Activated naive CD4-positive, alpha-beta T cell treated with anti-CD3 and anti-CD28 coated beads, Interleukin-2, amount 50 U/mL, for 24 hours (primary cell): ENCODE results near the gene SEMA5A.

Experiments
- H3K27ac Mint-ChIP-seq: one replicate; pipeline ENCODE4 v1.8.0; 2021; ENCODE audit warnings: mild to moderate bottlenecking, mixed read lengths
- H3K27me3 Mint-ChIP-seq: one replicate; pipeline ENCODE4 v1.8.0; 2021; ENCODE audit warnings: mixed read lengths
- H3K36me3 Mint-ChIP-seq: one replicate; pipeline ENCODE4 v1.8.0; 2021; ENCODE audit warnings: mixed read lengths
- H3K4me1 Mint-ChIP-seq: one replicate; pipeline ENCODE4 v1.8.0; 2021; ENCODE audit warnings: mixed read lengths
- H3K4me3 Mint-ChIP-seq: one replicate; pipeline ENCODE4 v1.8.0; 2021; ENCODE audit warnings: mild to moderate bottlenecking, mixed read lengths
- H3K9me3 Mint-ChIP-seq: one replicate; pipeline ENCODE4 v1.8.0; 2021; ENCODE audit warnings: mixed read lengths

Gene SEMA5A

GRCh38 chr5:9047932-9048331, 497.9 kb downstream of the SEMA5A start:
- Mint-ChIP-seq H3K27ac (no peak overlapping the region), H3K27me3 (no peaks in the 10 kb centered on the region), H3K9me3 (peaks cover 4% of the 10 kb centered on the region), H3K36me3 (no peaks in the 10 kb centered on the region), H3K4me1 (no peaks in the 10 kb centered on the region), H3K4me3 (no peak overlapping the region)

GRCh38 chr5:9046756-9047481, 499.0 kb downstream of the SEMA5A start:
- no peaks in the 10 kb centered on the region for H3K36me3 Mint-ChIP-seq
- no peak overlapping the region for H3K4me3 Mint-ChIP-seq
- no peaks in the 10 kb centered on the region for H3K4me1 Mint-ChIP-seq
- H3K27ac Mint-ChIP-seq: no peak overlapping the region
- H3K9me3 Mint-ChIP-seq: peaks cover 4% of the 10 kb centered on the region
- no peaks in the 10 kb centered on the region for H3K27me3 Mint-ChIP-seq

GRCh38 chr5:9045946-9046345, 499.9 kb downstream of the SEMA5A start:
- H3K36me3 Mint-ChIP-seq: no peaks in the 10 kb centered on the region
- H3K9me3 Mint-ChIP-seq: peaks cover 4% of the 10 kb centered on the region
- H3K4me3 Mint-ChIP-seq: no peak overlapping the region
- no peaks in the 10 kb centered on the region for H3K27me3 Mint-ChIP-seq
- H3K27ac Mint-ChIP-seq: no peak overlapping the region
- H3K4me1 Mint-ChIP-seq: no peaks in the 10 kb centered on the region

- Mint-ChIP-seq H3K4me1 (no peaks in the 10 kb centered on the region), H3K36me3 (no peaks in the 10 kb centered on the region), H3K9me3 (peaks cover 9% of the 10 kb centered on the region), H3K4me3 (no peak overlapping the region), H3K27ac (no peak overlapping the region), H3K27me3 (no peaks in the 10 kb centered on the region)
These were observed 503.6 kb downstream of the SEMA5A start for GRCh38 chr5:9042241-9042640.

GRCh38 chr5:9040475-9040874, 505.4 kb downstream of the SEMA5A start:
- H3K36me3 Mint-ChIP-seq: no peaks in the 10 kb centered on the region
- H3K9me3 Mint-ChIP-seq: peaks cover 9% of the 10 kb centered on the region
- no peaks in the 10 kb centered on the region for H3K4me1 Mint-ChIP-seq
- H3K27me3 Mint-ChIP-seq: no peaks in the 10 kb centered on the region
- no peak overlapping the region for H3K27ac Mint-ChIP-seq
- H3K4me3 Mint-ChIP-seq: no peak overlapping the region

- Mint-ChIP-seq H3K27ac (no peak overlapping the region), H3K4me3 (no peak overlapping the region), H3K27me3 (no peaks in the 10 kb centered on the region), H3K4me1 (no peaks in the 10 kb centered on the region), H3K36me3 (no peaks in the 10 kb centered on the region), H3K9me3 (peaks cover 9% of the 10 kb centered on the region)
These were observed 508.8 kb downstream of the SEMA5A start for GRCh38 chr5:9037048-9037447.

- no peak overlapping the region for H3K4me3 Mint-ChIP-seq
- peaks cover 13% of the 10 kb centered on the region for H3K9me3 Mint-ChIP-seq
- no peak overlapping the region for H3K27ac Mint-ChIP-seq
- no peaks in the 10 kb centered on the region for H3K4me1 Mint-ChIP-seq
- no peaks in the 10 kb centered on the region for H3K27me3 Mint-ChIP-seq
- H3K36me3 Mint-ChIP-seq: no peaks in the 10 kb centered on the region
These were observed 510.5 kb downstream of the SEMA5A start for GRCh38 chr5:9035346-9035745.

GRCh38 chr5:9034649-9035048, 511.2 kb downstream of the SEMA5A start:
- Mint-ChIP-seq H3K4me3 (no peak overlapping the region), H3K4me1 (no peaks in the 10 kb centered on the region), H3K9me3 (peaks cover 6% of the 10 kb centered on the region), H3K27me3 (no peaks in the 10 kb centered on the region), H3K36me3 (no peaks in the 10 kb centered on the region), H3K27ac (no peak overlapping the region)

GRCh38 chr5:9033524-9033923, 512.4 kb downstream of the SEMA5A start:
- H3K9me3 Mint-ChIP-seq: peaks cover 6% of the 10 kb centered on the region
- H3K4me3 Mint-ChIP-seq: no peak overlapping the region
- H3K27me3 Mint-ChIP-seq: no peaks in the 10 kb centered on the region
- H3K36me3 Mint-ChIP-seq: no peaks in the 10 kb centered on the region
- H3K4me1 Mint-ChIP-seq: no peaks in the 10 kb centered on the region
- H3K27ac Mint-ChIP-seq: no peak overlapping the region

GRCh38 chr5:9025942-9026341, 519.9 kb downstream of the SEMA5A start:
- Mint-ChIP-seq H3K27me3 (no peaks in the 10 kb centered on the region), H3K36me3 (no peaks in the 10 kb centered on the region)

GRCh38 chr5:9020996-9021395, 524.9 kb downstream of the SEMA5A start:
- no peaks in the 10 kb centered on the region for H3K27me3 Mint-ChIP-seq
- H3K9me3 Mint-ChIP-seq: peaks cover 19% of the 10 kb centered on the region
- H3K36me3 Mint-ChIP-seq: no peaks in the 10 kb centered on the region
- no peak overlapping the region for H3K4me3 Mint-ChIP-seq
- no peaks in the 10 kb centered on the region for H3K4me1 Mint-ChIP-seq
- no peak overlapping the region for H3K27ac Mint-ChIP-seq

More at GRCh38 chr5:9025942-9026341, 519.9 kb downstream of the SEMA5A start:
- no peak overlapping the region for H3K4me3 Mint-ChIP-seq
- peaks cover 14% of the 10 kb centered on the region for H3K9me3 Mint-ChIP-seq
- H3K27ac Mint-ChIP-seq: no peak overlapping the region
- H3K4me1 Mint-ChIP-seq: no peaks in the 10 kb centered on the region

- Mint-ChIP-seq H3K4me1 (no peaks in the 10 kb centered on the region), H3K4me3 (no peak overlapping the region), H3K9me3 (peaks cover 4% of the 10 kb centered on the region), H3K36me3 (no peaks in the 10 kb centered on the region), H3K27me3 (no peaks in the 10 kb centered on the region), H3K27ac (no peak overlapping the region)
These were observed 530.0 kb downstream of the SEMA5A start for GRCh38 chr5:9015937-9016270.

GRCh38 chr5:9015260-9015936, 530.5 kb downstream of the SEMA5A start:
- Mint-ChIP-seq H3K36me3 (no peaks in the 10 kb centered on the region), H3K4me3 (no peak overlapping the region), H3K4me1 (no peaks in the 10 kb centered on the region), H3K27me3 (no peaks in the 10 kb centered on the region), H3K9me3 (peaks cover 4% of the 10 kb centered on the region), H3K27ac (no peak overlapping the region)

GRCh38 chr5:9013147-9013546, 532.7 kb downstream of the SEMA5A start:
- no peaks in the 10 kb centered on the region for H3K36me3 Mint-ChIP-seq
- H3K4me3 Mint-ChIP-seq: no peak overlapping the region
- peaks cover 2% of the 10 kb centered on the region for H3K27me3 Mint-ChIP-seq
- H3K27ac Mint-ChIP-seq: no peak overlapping the region
- H3K9me3 Mint-ChIP-seq: peaks cover 13% of the 10 kb centered on the region
- no peaks in the 10 kb centered on the region for H3K4me1 Mint-ChIP-seq

GRCh38 chr5:9009931-9010651, 535.8 kb downstream of the SEMA5A start:
- Mint-ChIP-seq H3K4me3 (no peak overlapping the region), H3K27me3 (peaks cover 5% of the 10 kb centered on the region), H3K4me1 (no peaks in the 10 kb centered on the region), H3K27ac (no peak overlapping the region), H3K9me3 (peaks cover 25% of the 10 kb centered on the region), H3K36me3 (no peaks in the 10 kb centered on the region)

- H3K36me3 Mint-ChIP-seq: no peaks in the 10 kb centered on the region
- no peaks in the 10 kb centered on the region for H3K27me3 Mint-ChIP-seq
- H3K9me3 Mint-ChIP-seq: no peaks in the 10 kb centered on the region
- no peaks in the 10 kb centered on the region for H3K4me1 Mint-ChIP-seq
- H3K4me3 Mint-ChIP-seq: no peak overlapping the region
- H3K27ac Mint-ChIP-seq: no peak overlapping the region
These were observed 548.3 kb downstream of the SEMA5A start for GRCh38 chr5:8997542-8998070.
